SU-DHL-6 (cell line): ENCODE measurements around the gene PKNOX2.

Source experiments
- H2AFZ ChIP-seq: fragments of 200-600 bp; sonication (generic); 2 replicates; pipeline ENCODE4 v1.6.1; 2014; ENCODE audit warnings: low read depth, mild to moderate bottlenecking, moderate library complexity, mixed read lengths, antibody characterized with exemption, low read length; ENCODE audit not compliant: severe bottlenecking
- H3F3A ChIP-seq: fragments of 200-600 bp; shearing (Covaris generic); 2 replicates; pipeline ENCODE4 v1.6.0; 2016; ENCODE audit warnings: antibody characterized with exemption, mild to moderate bottlenecking; ENCODE audit not compliant: insufficient read depth
- H3K27ac ChIP-seq: fragments of 200-600 bp; sonication (generic); 2 replicates; pipeline ENCODE4 v1.5.1; 2016; ENCODE audit warnings: low read depth, mild to moderate bottlenecking, low read length, moderate library complexity, mixed read lengths
- H3K27me3 ChIP-seq: fragments of 200-600 bp; sonication (generic), shearing (Covaris generic); 2 replicates; pipeline ENCODE4 v1.6.0; 2014; ENCODE audit warnings: mild to moderate bottlenecking, low read length
- H3K36me3 ChIP-seq: fragments of 200-600 bp; sonication (generic); 2 replicates; pipeline ENCODE4 v1.6.1; 2014; ENCODE audit warnings: mild to moderate bottlenecking, low read length, mixed read lengths
- H3K4me2 ChIP-seq: fragments of 300-600, 200-600 bp; shearing (Covaris generic), sonication (generic); 2 replicates; pipeline ENCODE4 v1.6.0; 2014; ENCODE audit warnings: low read length, low read depth, mild to moderate bottlenecking; ENCODE audit not compliant: poor library complexity, severe bottlenecking
- H3K4me3 ChIP-seq: fragments of 200-600 bp; sonication (generic); 2 replicates; pipeline ENCODE4 v1.5.1; 2014; ENCODE audit warnings: antibody characterized with exemption, low read length, mild to moderate bottlenecking, mixed read lengths; ENCODE audit not compliant: insufficient read depth, poor library complexity, severe bottlenecking
- H3K79me2 ChIP-seq: fragments of 200-600 bp; sonication (generic); 2 replicates; pipeline ENCODE4 v1.6.1; 2014; ENCODE audit warnings: mild to moderate bottlenecking, low read length, moderate library complexity; ENCODE audit not compliant: insufficient read depth
- H3K9ac ChIP-seq: fragments of 200-600 bp; sonication (generic); 2 replicates; pipeline ENCODE4 v1.7.0; 2014; ENCODE audit warnings: mild to moderate bottlenecking, low read length
- H3K9me2 ChIP-seq: fragments of 200-600 bp; sonication (generic); replicated peaks from 2 replicates; pipeline ENCODE4 v1.6.1; 2014; ENCODE audit warnings: low read length; ENCODE audit not compliant: insufficient read depth
- H3K9me3 ChIP-seq: fragments of 200-600 bp; sonication (generic); 2 replicates; pipeline ENCODE4 v1.6.1; 2014; ENCODE audit warnings: low read length, mixed read lengths; ENCODE audit not compliant: insufficient read depth
- H4K20me1 ChIP-seq: fragments of 200-600 bp; sonication (generic); 2 replicates; pipeline ENCODE4 v1.6.1; 2014; ENCODE audit warnings: low read depth, mild to moderate bottlenecking, antibody characterized with exemption, low read length, moderate library complexity, mixed read lengths
- CTCF ChIP-seq: fragments of 200-600 bp; sonication (generic); IDR thresholded peaks from one replicate; pipeline ENCODE4 v1.5.1; 2017; ENCODE audit warnings: antibody characterized with exemption, mild to moderate bottlenecking, low read length, moderate library complexity; ENCODE audit not compliant: insufficient read depth, poor library complexity, severe bottlenecking
- EZH2phosphoT487 ChIP-seq: fragments of 200-600 bp; sonication (generic), shearing (Covaris generic); conservative IDR thresholded peaks from 2 replicates; pipeline ENCODE4 v1.6.1; 2018; ENCODE audit warnings: mild to moderate bottlenecking, antibody characterized with exemption, low read length, moderate library complexity, mixed read lengths

The PKNOX2 gene

GRCh38 chr11:125372911-125373310 is 208.4 kb downstream of the PKNOX2 start:
- no peaks in the 10 kb centered on the region for H3F3A ChIP-seq
- H3K4me3 ChIP-seq: no peak overlapping the region
- H2AFZ ChIP-seq: no peak overlapping the region
- no peak overlapping the region for H3K9ac ChIP-seq
- H3K27ac ChIP-seq: no peak overlapping the region
- H3K36me3 ChIP-seq: no peaks in the 10 kb centered on the region
- TF ChIP-seq EZH2phosphoT487 (no peak), CTCF (no peak)
- H3K79me2 ChIP-seq: no peaks in the 10 kb centered on the region
- H4K20me1 ChIP-seq: no peaks in the 10 kb centered on the region
- H3K4me2 ChIP-seq: no peak overlapping the region
- H3K9me2 ChIP-seq: no peaks in the 10 kb centered on the region
- no peaks in the 10 kb centered on the region for H3K9me3 ChIP-seq
- no peaks in the 10 kb centered on the region for H3K27me3 ChIP-seq

- Histone ChIP-seq H3K27ac (no peak overlapping the region), H3K4me3 (no peak overlapping the region), H3K9me2 (no peaks in the 10 kb centered on the region), H3K9ac (no peak overlapping the region), H3K27me3 (no peaks in the 10 kb centered on the region), H3F3A (no peaks in the 10 kb centered on the region), H3K9me3 (no peaks in the 10 kb centered on the region), H3K79me2 (no peaks in the 10 kb centered on the region), H2AFZ (no peak overlapping the region), H4K20me1 (no peaks in the 10 kb centered on the region), H3K4me2 (no peak overlapping the region), H3K36me3 (no peaks in the 10 kb centered on the region)
- TF ChIP-seq CTCF: no peak
Measured at GRCh38 chr11:125373426-125374391, 209.2 kb downstream of the PKNOX2 start.

GRCh38 chr11:125374398-125374797 is 209.8 kb downstream of the PKNOX2 start:
- H3K36me3 ChIP-seq: no peaks in the 10 kb centered on the region
- H3K4me3 ChIP-seq: no peak overlapping the region
- no peaks in the 10 kb centered on the region for H3K9me2 ChIP-seq
- H4K20me1 ChIP-seq: no peaks in the 10 kb centered on the region
- no peaks in the 10 kb centered on the region for H3K9me3 ChIP-seq
- no peak overlapping the region for H3K9ac ChIP-seq
- TF ChIP-seq EZH2phosphoT487 (no peak), CTCF (no peak)
- no peaks in the 10 kb centered on the region for H3K27me3 ChIP-seq
- no peak overlapping the region for H3K4me2 ChIP-seq
- no peaks in the 10 kb centered on the region for H3F3A ChIP-seq
- H3K27ac ChIP-seq: no peak overlapping the region
- H2AFZ ChIP-seq: no peak overlapping the region
- no peaks in the 10 kb centered on the region for H3K79me2 ChIP-seq
